Stimulated activated CD4-positive, alpha-beta T cell treated with anti-CD3 and anti-CD28 coated beads, Interleukin-2, amount 100 ng/mL, for 48 hours (primary cell): ENCODE results near the gene SDCBP2.

Experiments
- DNase-seq, 2 donors: peaks; one replicate each; pipeline ENCODE4 v3.0.0-alpha.2; 2020

SDCBP2 gene

DNA sequence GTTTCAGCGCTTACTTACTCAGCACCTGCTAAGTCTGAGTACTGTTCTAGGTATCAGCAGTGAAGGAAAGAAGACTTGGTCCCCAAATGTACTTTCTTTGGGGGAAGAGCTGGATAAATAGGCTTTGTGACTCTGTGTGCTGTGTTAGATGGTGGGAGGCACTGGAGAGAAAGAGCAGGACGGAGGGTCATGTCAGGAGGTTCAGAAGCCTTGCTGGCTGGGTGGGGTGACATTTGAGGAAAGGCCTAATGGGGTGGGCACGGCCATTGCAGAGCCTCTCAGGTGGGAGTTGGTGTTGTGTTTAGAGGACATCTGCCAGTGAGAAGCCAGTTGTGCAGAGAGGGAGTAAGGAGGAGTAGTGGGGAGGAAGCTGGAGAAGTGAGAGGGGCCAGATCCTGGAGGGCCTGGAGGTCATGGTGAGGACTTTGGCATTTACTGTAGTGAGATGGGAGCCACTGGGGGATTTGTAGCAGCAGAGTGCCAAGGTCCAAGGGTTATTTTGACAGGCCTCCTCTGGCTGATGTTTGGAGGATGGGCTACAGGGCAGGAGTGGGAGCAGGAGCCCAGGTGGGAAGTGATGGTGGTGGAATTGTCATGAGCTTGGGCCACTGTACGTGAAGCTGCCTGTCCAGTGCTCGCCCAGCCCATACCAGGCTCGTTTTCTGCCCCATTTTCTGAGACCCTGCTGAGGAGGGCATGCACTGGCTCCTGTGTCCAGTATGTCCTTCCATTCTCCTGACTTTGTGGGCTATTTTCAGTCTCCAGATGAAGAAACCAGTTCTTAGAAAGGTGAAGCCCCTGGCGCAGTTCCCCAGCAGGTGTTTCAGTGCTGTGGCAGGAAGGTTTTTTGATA is 886 bp downstream of the SDCBP2 start:
- DNase-seq = no peak

DNA sequence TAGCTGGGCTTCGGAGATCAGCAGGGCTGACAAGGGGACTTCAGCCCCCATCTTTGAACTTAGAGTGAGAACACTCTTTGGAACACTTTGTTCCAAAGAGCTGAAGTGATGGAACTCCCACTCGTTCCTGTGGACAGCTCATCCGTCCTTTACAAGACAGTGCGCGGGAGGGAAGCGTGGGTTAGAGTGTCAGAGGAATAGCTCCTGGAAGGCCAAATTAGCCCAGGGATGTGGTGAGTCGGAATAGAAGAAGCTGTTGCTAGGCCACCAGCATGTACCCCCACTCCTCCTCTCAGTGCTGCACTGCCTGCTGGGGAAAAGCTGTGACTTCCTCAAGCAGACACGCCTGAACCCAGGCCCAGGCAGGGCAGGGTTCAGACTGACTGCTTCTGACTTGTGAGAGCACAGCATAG is 1.7 kb downstream of the SDCBP2 start:
- DNase-seq = no peak

DNA sequence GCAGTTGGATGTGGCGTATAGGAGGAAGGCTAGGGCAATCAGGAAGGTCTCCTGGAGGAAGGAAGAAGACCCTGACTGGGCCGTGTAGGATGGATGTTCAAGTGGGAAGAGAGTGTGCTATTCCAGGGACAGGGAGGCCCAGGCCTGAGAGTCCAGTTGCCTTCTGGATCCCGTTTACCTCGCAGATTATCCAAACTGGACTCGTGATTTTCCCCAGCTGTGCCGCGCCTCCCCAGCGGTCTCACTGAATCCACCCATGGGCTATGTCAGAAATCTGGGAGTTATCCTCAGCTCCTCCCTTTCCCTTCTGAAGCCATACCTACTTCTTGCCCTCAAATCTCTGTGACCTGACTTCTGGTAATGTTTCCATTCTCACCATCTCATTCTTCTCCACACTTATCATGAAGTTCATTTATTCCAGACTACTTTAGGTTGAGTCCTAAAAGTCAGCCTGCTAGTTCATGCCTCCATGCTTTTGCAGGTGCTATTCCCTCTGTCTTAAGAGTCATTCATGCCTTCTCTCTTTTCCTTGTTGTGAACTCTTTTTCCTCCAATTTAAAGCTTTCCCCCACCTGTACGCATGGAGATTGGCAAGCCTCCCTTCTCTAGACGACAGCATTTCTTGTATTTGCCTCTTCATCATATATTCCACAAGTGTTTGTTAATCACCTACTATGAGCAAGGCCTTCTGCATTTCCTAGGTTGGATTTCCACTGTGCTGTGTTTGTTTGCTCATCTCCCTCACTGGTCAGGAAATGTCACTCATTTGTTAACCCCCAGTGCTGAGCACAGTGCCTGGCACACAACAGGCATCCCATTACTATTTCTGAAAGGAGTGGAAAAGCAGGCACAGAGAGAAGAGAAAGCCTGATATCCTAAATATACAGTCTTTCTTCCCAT is 2.7 kb downstream of the SDCBP2 start:
- no peak for DNase-seq

DNA sequence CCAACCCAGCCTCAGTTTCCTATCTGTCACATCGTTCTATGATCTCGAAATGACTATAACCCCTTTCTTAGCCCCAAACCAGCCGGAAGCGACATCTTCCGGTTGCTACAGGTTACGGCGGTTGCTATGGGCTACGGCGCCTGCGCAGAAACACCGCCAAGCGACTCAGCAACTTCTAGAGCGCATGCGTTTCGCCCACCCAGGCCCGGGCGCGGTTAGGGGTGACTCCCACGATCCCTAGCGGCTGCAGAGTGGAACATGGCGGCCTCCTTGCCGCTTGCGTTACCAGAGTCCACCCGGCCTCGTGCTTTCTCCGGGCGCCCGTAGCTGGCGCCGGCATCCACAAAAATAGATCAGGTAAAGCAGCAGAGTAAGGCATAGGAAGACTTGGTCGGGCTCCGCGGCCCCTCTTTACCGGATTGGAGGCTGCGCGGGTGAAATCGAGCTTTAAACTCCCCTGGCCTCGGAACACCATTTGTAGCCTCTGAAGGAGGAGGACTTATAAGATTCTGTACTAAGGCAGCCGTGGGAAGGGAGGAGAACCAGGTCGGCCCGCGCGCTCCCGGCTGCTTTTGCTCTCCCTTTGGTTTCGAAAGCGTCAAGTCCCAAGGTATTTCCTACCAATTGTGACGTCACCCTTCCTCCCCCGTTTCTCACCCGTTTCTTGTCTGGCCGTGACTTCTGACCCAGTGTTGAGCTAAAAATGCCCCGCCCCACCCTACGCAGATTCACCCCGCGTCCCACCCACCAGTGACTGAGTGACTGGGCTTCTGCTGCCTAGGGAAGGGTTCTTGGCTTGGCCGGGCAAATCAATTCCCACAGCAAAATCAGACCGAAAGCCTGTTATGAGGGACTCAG is 3.5 kb downstream of the SDCBP2 start:
- DNase-seq = peak; percentile 98 to 99

DNA sequence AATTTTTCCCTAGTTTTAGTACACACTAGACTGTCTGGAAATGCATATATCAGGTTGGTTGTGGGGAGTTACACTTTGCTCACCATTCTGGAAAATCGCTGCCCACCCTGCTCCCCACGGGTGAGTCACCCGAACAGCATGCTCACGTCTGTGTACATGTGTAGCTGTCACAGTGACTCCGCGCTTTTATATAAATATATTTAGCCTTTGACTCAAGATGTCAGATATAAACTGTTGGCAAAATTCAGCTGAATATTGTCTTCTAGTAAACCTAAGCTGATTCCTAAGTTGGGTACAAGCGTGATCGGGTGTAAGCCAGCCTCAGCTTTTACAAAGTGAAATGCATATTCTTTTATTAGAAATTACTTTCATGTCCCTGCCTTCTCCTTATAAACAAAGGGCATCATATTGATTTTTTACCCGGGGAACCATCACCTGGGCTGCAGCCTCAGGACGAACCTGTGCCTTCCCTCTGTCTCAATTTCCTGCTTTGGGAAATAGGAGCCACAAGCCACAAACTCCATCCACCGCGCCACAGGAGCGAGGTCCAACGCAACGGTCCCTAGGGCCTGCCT is 4.3 kb downstream of the SDCBP2 start:
- no peak for DNase-seq

DNA sequence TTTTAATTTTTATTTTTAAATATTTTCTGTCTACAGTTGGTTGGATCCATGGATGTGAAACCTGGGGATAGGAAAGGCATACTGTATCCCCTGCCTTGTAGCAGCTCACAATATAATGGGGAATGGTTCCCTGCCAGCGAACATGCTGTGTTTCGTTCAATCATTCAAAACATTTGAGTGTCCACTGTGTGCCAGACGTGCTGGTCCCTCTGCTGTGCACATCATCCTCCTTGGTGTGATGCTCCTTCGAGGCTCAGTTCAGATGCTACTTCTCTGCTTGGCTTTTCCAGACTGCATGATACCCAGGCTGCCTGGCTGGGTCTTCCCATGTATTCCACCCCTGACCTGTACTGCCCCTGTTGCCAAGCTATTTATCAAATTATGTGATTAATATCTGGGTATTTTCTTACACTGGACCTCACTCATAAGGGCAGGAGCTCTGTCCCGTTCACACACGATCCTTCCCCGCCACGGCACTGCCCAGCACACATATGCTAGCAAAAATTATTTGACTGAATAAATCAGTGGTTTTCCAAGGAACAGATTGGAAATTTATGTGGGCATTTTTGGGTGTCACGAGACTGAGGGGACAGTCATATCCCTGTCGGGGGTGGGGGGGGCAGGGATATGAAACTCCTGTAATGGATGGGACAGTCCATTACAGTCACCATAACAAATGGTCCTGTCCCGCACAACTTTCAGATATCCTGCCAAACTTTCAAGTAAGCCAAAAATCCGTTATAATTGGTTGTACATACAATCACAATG is 4.9 kb downstream of the SDCBP2 start:
- no peak for DNase-seq

DNA sequence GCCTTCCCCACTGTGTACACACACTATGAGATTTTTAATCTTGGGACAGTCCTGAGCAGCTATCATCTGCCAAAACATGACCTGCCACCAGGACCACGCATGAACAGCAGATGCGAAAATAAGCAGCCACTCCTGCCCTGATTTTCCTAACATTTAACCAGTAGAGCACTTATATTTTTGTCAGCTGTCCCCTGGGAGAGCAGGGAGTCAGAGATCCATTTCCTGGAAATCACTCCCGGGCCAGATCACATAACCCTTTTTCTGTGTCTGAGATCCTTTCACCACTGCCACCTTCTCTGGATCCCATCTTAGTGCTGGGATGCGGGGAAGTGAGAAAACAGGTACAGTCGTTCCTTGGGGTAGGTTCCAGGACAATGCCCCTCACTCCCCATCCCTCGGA is 5.7 kb downstream of the SDCBP2 start:
- DNase-seq = no peak

DNA sequence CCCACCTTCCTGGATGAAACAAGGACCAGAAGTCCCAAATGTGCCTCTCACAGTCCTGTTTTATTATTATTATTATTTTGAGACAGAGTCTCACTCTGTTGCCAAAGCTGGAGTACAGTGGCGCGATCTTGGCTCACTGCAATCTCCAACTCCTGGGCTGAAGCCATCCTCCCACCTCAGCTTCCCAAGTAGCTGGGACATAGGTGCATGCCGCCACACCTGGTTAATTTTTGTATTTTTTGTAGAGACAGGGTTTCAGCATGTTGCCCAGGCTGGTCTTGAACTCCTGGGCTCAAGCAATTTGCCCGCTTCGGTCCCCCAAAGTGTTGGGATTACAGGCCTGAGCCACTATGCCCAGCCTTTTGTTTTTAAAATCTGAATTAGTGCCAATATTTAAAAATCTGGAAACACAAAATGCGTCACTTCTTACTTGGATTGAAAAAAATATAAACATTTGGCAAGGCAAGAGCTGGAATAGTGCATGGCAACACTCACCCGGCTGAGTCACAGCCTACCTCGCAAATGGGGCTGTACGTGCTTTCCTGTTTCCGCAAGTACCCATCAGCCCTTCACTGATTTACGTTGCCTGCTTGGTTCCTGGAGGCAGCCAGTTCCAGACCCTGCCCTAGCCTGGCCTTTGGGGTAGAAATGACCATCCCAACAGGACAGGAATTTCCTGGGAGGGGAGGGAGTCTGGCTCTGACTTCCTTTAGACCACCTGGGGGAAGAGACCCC is 6.3 kb downstream of the SDCBP2 start:
- no peak for DNase-seq

DNA sequence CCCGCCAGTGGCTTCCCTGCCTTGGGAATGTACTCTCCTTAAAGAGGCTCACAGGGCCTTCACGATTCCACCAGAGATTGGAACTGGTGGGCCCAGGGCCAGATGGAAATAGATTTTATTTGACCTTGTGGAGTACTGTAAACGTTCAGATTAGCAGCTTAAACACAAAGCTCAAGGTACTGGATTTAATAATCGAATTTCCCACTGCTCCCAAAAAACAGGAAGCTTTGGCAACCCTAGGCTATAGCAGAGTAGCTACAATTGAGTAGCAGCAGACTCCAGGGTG is 7.3 kb downstream of the SDCBP2 start:
- DNase-seq = no peak

DNA sequence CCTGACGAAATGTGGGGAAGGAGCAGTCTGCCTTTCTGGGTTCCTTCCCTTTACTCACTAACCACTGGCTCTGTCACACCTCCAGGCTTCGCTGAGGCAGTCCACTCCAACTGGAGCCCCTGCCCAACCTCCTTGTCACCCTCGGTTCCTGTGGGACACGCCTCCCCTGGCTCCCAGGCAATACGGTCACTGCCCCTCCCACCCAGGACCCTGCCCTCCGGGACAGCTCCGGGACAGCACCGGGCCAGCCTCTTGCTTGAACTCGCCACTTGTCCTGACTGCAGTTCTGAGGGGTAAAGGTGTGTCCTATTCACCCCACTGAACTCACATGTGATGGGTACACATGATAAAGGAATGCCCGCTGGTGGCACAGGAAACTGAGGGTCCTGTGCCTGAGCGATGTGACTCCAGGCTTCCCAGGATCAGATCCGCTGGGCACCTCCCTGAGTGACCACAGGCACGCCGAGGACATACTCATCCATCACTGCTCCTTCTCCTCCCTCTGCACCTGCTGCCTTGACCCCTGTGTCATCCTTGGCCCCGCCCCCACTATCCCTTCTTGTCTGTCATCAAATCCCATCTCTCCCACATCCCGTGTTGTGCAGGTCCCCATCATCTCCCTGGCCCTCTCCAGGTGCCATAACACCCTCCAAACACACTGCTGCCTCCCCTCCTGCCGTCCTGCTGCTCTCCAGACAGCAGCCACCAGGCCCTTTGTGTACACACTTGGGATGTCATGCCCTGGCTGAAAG is 7.9 kb downstream of the SDCBP2 start:
- no peak for DNase-seq

DNA sequence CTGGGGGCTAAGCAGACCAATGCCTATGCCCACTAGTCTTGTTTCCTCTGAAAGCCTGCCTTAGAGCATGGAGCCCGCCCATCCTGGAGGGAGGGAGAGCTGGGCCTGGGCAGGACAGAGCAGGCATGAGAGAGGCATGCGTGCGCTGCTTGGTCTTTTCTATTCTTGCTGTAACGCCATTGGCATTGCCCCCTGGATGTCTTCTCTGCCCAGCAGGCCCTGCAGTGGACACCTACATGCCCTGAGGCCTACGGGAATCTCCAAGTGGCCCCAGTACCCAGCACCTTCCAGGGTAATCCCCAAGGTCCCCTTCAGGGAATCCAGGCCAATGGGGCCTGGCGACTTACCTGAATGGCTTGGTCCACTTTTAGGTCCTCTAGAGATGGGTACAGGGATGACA is 8.9 kb downstream of the SDCBP2 start:
- no peak for DNase-seq

DNA sequence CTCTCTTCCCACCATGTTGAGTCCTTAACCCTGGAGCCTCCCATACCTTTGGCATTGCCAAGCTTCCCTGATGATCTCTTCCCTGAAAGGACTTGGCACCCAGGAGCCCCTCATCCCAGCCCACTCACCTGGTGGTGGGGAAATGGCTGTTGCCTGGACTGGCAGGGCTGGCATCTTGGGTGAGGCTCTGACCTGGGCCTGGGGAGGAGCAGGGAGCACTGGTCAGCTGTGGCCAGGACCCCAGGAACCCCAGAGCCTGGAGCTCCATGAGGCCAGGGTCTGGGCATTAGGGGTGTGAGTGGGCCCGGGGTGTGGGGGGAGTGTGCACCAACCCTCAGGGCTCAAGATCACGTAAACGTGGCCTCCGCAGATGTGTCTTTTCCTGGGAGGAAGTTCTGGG is 9.5 kb downstream of the SDCBP2 start:
- DNase-seq = no peak

DNA sequence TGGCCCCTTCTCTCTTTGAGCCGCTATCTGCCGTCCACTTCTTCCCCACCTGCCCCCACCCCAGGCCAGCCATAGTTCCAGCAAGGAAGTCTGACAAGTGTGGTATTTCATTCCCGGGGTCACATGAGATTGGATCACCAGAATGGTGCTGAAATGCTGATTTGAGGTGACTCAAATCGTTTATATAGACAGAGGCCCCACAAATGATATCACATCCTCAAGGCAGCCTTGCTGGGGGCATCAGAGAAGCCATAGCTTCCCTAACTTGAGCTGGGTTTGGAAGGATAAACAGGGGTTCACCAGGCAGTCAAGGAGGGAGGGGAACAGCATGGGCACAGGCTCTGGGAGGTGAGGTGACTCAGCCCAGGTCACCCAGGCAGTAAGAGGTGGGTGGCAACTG is 9.9 kb downstream of the SDCBP2 start:
- no peak for DNase-seq

DNA sequence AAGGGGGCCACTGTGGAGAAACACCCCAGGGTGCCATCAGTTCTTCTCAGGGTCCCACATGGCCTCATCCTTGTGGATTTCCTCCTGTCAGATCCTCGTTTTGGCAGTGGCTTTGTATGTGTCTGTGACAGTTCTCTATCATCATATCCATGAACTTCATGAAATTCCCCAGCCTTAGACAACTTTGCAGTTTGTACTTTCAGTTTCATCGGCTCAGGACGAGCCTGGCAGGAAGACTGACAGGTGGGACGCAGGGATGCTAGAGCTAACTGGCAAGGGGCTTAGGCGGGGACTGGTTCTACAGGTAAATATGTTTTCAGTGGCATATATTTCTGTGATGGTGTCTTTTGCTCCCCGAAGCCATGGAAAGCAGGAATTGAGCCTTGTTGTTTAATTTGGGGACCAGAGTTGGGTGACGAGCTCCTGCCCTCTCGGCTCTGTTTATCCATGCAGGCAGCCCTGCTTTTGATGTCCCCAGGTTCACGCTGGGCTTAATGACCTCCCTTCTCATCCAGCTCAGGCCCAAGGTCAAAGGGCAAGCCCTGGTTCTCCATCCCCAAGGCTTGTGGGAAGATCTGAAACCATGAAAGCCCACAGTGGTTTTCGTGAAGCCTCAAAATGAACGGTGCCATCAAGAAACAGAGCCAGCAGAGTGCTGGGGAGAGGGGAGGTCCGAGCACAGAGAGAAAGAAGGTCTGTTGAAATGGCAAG is 11.2 kb downstream of the SDCBP2 start:
- no peak for DNase-seq

DNA sequence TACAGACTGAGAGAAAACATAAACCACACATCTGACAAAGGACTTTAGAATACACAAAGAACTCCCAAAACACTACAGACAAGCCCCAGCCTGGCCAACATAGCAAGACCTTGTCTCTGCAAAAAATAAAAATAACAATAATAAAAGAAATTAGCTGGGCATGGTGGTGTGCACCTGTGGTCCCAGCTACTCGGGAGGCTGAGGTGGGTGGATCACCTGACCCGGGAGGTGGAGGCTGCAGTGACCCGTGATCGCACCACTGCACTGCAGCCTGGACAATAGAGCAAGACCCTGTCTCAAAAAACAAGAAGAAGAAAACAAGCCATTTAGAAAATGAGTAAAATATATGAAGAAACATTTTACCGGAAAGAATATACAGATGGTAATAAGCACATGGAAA is 13.1 kb downstream of the SDCBP2 start:
- no peak for DNase-seq

DNA sequence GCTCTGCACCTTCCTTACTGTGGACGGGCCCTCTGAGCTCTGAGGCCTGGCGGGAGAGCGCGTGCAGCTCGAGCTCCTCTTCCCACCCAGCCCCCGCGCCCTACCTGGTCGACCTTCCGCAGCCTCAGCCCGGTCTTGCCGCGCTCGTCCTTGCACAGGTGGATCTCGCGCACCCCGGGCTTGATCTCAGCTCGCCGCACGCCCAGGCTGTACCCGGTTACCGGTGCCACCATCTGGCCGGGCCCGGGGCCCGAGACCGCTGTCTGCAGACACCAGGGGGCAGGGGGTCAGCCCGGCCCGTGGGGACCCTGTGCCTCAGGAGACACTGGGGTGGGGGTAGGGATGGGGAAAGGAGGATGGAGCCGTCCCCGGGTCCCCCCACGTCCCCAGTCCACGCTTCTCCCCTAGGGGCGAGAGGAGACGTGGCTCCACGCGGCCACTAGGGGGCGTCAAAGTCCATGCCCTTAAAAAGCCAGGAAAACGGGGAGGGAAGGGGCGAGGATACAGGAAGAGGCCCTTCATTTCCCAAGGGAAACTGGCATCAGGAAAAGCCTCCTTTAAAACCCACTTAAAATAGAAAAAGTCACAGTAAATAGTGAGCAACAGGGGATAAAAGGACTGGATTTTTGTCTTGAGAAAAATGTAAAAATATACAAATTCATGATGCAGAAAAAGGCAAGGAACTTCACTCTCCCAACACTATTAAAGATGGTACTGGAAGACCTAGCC is 15.5 kb downstream of the SDCBP2 start:
- peak; percentile 61 to 68 for DNase-seq

DNA sequence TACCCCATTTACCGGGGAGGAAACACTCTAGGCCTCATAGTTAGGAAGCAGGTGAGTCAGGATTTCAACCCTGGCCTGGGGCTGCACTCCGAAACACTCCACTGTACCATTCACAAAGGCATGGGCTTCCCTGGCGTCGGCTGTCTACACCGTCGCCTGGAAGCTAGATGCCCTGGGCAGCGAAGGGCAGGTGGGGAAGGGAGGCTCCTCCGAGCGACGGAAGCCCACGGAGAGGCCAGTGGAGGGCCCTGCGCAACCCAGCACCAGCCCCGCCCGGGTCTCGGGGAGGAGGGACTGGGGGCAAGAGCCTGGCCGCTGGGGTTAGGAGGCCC is 16.1 kb downstream of the SDCBP2 start:
- no peak for DNase-seq

DNA sequence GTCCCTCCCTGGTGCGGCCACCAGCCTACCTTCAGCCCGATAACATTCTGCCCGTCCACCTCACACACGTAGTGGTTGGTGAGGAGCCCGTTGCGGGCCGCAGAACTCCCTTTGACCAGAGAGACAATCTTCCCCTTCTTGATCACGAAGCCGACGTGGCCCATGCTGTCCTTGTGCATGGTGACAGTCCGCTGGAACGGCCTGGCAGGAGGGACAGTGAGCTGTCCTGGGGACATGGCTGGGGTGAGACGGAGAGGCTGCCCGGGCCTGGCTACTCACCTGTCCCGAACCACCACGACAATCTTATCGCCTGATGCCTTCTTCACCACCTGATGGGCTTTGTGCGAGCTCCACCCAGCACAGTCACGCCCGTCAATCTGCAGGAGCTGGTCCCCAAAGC is 16.6 kb downstream of the SDCBP2 start:
- DNase-seq = no peak

DNA sequence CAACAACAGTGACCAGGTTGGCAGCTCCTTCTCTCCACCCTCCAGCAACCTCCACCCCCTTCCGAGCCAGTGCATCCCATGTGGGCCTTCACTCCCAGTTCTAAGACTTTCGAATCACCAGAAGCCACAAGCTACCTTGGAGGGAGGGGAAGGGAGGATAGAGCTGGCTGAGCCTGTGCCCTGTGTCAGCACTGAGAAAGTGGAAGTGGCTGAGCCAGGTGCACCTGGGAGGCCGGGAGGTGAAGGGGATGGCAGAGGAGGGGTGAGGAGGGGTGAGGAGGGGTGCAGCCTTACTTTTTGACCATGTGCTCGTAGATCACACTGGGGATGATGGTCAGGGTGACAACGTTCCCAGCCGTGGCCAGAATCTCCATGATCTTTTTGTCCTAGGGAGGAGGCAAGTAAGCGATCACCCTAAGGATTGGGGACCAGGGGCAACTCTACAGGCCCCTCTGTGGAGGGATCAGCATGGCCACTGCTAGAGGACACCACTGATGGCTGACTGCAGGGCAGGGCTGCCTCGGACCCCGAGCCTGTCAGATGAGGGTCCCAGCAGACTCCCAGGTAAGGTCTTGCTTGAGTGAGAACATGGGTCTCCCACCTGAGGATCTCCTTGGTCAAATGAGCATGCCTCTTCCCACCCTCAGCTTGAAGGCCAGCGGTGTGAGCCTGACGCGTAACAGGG is 18.3 kb downstream of the SDCBP2 start:
- DNase-seq = no peak
